NOMO-1 (cell line): ENCODE data around the gene RAB17.
A peak's percentile ranks its signal among the peaks of the same experiment; 100 is the strongest.

Source experiments
- DNase-seq, 2 experiments: peaks; one replicate each; lab custom pipeline; 2025; ENCODE audit not compliant: unreplicated experiment in 2 of 2; lab: John Stamatoyannopoulos, UW

RAB17 gene

DNA sequence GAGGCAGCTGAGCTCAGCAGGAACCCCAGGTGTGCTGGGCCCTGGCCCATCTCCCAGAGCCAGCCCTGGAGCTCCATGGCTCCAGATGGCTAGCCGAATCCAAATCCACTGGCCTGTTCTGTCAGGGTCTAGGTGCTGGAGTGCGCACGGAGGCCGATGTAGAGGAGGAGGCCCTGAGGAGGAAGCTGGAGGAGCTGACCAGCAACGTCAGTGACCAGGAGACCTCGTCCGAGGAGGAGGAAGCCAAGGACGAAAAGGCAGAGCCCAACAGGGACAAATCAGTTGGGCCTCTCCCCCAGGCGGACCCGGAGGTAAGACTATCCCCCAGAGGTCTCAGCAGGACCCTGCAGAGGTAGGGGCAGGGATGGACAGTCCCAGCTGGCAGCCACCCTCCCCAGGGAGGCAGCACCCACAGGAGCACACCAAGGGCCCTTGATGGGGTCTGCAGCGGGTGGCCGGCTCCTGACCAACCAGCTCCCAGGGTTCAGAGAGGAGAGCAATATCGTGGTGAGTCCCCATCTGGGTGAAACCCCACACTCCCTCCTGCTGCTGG, 50.2 kb downstream of the RAB17 start:
- no peak for DNase-seq

DNA sequence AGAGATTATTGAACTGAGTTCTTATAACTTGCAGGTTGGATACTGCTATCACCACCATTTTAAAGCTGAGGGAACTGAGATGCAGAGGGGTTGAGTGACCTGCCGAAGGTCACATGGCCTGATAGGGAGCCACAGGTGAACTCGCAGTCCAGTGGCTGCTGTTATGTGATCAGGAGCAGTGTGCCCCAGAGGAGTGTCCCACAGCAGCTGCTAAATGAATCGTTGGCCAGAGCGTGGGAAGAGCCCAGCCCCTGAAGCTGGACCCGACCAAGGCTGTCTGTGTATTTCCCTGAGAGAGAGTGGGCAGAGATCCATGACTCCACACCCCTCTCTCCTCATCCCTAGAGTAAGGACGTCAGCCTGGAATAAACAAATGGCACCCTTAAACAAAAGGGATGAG, 50.9 kb downstream of the RAB17 start:
- DNase-seq: no peak

GRCh38 chr2:237538901-237539300, 51.6 kb downstream of the RAB17 start:
- DNase-seq: no peak

GRCh38 chr2:237538001-237538720, 52.4 kb downstream of the RAB17 start:
- no peak for DNase-seq

- DNase-seq: no peak
These were observed 53.9 kb downstream of the RAB17 start for GRCh38 chr2:237536617-237537016.

GRCh38 chr2:237536083-237536415, 54.5 kb downstream of the RAB17 start:
- DNase-seq: no peak

DNA sequence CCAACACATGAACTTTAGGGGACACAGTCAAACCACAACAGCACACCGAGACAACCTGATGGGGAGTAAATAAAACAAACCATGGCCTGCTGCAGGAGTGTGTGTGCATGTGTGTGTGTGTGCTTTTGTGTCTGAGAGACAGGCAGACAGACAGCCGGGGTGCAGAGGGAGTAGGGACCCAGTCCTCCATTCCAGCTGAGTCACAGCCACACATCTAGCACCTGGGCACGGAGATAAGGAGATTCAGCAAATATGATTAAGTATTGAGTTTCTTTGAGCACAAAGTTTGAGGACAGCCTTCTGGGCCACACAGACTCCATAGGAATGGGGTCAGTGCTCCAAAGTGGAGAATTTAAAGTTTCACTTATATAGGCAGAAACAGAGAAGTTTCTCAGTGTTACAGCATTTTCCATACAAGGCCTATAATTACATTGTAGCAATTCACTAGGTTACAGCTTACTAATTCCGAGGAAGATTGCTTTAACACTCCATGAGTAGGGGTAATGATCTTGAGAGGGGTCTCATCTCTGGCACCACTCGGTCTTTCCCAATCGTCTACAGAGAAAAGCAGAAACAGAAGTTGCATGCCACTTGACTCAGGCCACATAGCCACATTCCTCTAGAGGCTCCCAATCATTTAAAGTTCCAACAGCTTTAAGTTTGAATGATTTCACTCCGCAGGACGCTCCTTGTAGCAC, 55.0 kb downstream of the RAB17 start:
- peak; percentile 28 to 40 for DNase-seq

DNA sequence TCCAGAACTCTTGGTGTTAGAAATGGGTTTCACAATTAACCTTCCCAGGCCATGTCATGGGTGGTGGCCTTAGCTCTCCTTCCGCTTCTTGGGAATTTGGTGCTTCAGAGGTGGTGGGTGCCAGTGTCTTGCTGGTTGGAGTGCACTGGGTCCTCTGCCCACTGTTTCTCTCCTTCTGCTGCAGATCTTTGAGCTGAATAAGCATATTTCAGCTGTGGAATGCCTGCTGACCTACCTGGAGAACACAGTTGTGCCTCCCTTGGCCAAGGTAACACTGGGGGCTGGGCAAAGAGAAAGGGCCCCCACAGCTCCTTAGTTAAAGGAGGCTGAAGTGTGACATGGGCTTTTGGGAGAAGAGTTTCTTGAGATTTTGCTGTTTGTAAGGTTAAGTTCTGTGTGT, 56.2 kb downstream of the RAB17 start:
- DNase-seq: no peak

DNA sequence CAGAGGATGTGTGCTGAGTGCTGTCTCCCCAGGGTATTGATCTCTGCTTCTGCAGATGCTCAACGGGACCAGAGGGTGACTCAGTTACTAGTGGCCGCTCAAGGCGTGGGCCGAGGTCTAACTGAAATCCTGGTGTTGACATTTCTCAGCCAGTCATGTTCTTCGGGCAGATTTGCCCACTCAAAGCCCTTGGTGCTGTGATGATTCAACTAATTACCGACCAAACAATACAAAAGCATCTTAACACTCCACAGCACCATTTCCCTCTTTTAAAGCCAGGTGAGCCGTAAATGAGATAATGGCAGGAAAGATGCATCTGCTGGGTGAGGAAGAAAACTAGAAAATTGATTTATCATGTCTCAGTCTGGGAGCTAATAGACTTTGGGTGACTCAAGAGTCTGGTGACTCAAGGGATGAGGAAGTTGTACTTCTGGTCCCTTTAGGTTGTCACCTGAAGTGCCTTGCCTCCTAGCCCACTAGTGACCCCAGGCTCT, 56.8 kb downstream of the RAB17 start:
- peak in 1 of 2 experiments; percentile 77 for DNase-seq

GRCh38 chr2:237532160-237532559, 58.4 kb downstream of the RAB17 start:
- DNase-seq: no peak

- DNase-seq: peak in 1 of 2 experiments; percentile 36
These were observed 59.8 kb downstream of the RAB17 start for GRCh38 chr2:237530472-237531433.

GRCh38 chr2:237529452-237530402, 60.8 kb downstream of the RAB17 start:
- DNase-seq: peak; percentile 72 to 92

- DNase-seq: no peak
These were observed 62.8 kb downstream of the RAB17 start for GRCh38 chr2:237527766-237528165.

- DNase-seq: no peak
These were observed 63.3 kb downstream of the RAB17 start for GRCh38 chr2:237527233-237527632.

DNA sequence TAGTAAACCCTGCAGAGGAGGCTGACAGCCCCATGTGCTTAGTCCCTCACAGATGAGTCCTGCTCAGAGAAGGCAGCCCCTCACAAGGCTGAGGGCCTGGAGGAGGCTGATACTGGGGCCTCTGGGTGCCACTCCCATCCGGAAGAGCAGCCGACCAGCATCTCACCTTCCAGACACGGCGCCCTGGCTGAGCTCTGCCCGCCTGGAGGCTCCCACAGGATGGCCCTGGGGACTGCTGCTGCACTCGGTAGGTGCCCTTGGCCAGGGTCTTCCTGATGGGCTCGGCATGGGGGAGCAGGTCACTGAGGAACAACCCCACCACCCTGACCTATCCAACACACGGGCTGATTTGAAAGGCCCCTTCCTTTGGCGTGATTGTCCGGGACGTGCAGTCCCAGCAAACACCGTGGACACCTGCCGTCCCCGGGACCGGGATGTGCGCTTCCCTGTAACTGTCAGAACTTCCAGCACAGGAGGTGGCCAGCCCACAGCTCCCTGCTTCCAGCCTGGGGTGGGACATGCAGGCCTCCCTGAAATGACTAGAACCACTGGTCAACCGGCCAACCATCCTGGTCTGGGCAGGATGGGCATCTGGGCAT, 64.9 kb downstream of the RAB17 start:
- DNase-seq: no peak

DNA sequence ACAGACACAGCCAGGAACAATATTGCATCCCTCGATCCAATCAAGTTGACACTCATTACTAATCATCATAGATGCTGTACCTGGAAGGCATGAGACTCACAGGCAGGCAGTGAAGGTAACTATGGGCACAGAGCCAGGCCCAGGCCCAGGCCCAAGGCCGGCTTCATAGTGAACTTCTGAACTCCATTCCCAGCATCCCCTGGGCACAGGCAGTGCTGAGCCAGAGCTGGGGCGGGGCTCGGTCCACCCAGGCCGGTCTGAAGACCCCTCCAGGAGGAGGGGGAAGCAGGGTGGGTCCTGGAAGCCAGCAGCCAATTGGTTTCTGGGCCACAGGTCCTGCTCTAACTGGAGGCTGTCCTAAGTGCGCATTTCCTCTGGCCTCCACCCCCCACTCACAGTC, 65.9 kb downstream of the RAB17 start:
- DNase-seq: no peak
